Measurements from ENCODE around the gene CFAP58.
A peak's percentile ranks its signal among the peaks of the same experiment; 100 is the strongest.

Gene CFAP58

DNA sequence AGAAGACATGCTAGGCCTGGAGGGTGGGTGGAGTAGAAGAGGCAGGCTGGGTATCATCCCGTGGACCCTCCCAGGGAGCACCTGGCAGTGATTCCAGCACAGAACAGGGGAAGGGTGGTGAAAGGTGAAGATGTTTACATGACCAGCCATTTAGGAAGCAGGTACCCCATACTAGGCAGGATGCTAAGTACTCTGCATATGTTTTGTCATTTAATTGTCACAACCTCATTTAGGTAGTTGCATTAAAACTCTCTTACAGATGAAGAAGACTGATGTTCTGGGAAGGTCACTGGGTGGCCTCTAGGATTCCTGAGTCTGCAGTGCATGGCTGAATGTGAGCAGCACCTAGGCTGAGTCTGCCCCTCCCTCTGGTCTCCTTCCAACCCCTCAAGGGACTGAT is 30.5 kb upstream of the CFAP58 start:
- no peak for DNase-seq (ENCODE audit: low read depth)

GRCh38 chr10:104323760-104324201 is 29.9 kb upstream of the CFAP58 start:
- no peak for DNase-seq (ENCODE audit: low read depth)

- no peak for DNase-seq (ENCODE audit: low read depth)
Observed at GRCh38 chr10:104324221-104324686, 29.4 kb upstream of the CFAP58 start.

GRCh38 chr10:104324931-104325330 is 28.7 kb upstream of the CFAP58 start:
- no peak for DNase-seq (ENCODE audit: low read depth)

- no peak for DNase-seq (ENCODE audit: low read depth)
Observed at GRCh38 chr10:104325436-104326435, 27.9 kb upstream of the CFAP58 start.

- no peak for DNase-seq (ENCODE audit: low read depth)
Observed at GRCh38 chr10:104326991-104327610, 26.5 kb upstream of the CFAP58 start.

GRCh38 chr10:104327745-104328645 is 25.6 kb upstream of the CFAP58 start:
- DNase-seq (ENCODE audit: low read depth) = no peak

DNA sequence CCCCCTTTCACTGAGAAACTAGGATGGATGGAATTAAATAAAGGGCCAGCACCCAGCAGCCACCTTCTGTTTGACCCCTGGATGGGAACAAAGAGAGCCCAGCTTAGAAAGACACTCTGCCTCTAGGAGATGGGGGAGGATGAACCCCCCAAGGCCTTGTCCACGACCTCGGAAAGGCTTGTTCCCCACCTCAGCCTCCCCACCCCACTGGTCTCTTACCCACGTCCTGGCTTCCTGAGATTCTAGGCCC is 25.1 kb upstream of the CFAP58 start:
- no peak for DNase-seq (ENCODE audit: low read depth)

GRCh38 chr10:104328896-104329710 is 24.5 kb upstream of the CFAP58 start:
- DNase-seq (ENCODE audit: low read depth) = peak; percentile 86

GRCh38 chr10:104329735-104330134 is 23.9 kb upstream of the CFAP58 start:
- DNase-seq (ENCODE audit: low read depth) = peak; percentile 89

DNA sequence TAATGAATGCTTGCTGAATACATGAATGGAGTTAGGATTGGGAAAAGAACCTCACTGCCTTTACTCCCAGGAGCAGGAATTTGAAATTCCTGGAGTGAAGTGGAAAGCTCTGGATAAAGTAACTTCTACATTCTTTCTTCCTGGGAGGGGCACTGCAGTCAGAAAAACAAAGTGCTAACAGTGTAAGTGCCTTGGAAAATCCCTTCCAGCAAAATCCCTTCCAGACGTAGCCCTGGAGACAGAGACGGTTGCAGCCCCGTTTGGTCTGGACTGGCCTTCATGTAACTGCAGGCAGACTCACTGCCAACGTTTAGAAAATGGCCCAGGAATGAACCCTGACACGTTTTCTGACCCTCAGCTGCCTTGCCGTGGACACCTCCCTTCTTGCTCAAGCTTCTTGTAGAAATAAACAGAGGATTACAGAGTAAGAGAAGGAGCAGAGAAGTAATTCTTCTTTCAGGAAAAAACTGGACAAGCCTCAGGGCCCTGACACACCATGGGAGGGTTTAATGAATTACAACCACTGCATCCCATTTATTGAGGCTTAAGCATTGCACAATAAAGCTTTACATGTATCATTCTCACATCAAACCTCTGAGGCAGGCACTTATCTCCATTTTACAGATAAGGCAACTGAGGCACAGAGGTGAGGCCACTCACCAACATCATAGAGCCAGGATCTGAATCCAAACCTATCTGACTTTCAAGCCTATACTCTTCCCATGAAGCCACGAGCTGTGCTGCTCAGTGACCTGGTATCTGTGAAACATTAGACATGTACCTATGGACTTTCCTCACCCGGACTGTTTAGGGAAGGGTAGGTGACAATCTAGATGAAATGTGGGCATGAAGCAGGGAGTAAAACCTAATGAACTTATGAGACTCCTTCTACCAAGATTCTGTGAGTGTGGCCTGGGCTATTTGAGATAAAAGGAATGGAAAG is 23.2 kb upstream of the CFAP58 start:
- peak; percentile 91 for DNase-seq (ENCODE audit: low read depth)

DNA sequence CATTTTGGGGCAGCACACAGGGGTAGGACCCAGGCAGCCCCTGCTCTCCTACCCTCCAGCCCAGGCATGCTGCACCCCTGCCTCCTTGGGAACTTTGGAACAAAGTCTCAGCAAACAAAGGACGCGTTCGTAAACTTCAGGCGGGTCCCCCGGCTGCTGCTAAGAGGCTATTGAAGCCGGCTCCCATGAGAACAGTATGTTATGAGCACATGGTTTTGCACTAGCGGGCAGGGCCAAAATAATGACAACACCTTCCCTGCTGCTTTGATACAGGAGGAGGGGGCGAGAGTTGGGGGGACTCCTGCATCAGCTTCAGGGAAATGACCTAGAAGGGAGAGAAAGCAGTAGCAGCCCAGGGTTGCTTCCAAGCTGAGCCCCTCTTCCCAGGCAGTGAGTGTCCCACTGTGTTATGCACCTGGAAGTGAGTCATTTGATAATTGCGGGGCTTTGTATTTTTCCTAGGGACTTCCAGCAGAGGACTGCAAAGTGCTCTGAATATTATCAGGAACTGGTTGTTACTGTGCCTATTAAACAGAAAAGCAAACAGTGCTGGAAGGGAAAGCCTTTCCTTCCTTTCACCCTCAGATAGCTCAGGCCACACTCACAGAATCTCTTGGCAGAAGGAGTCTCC is 22.3 kb upstream of the CFAP58 start:
- DNase-seq (ENCODE audit: low read depth) = no peak

GRCh38 chr10:104332243-104333031 is 21.2 kb upstream of the CFAP58 start:
- no peak for DNase-seq (ENCODE audit: low read depth)

DNA sequence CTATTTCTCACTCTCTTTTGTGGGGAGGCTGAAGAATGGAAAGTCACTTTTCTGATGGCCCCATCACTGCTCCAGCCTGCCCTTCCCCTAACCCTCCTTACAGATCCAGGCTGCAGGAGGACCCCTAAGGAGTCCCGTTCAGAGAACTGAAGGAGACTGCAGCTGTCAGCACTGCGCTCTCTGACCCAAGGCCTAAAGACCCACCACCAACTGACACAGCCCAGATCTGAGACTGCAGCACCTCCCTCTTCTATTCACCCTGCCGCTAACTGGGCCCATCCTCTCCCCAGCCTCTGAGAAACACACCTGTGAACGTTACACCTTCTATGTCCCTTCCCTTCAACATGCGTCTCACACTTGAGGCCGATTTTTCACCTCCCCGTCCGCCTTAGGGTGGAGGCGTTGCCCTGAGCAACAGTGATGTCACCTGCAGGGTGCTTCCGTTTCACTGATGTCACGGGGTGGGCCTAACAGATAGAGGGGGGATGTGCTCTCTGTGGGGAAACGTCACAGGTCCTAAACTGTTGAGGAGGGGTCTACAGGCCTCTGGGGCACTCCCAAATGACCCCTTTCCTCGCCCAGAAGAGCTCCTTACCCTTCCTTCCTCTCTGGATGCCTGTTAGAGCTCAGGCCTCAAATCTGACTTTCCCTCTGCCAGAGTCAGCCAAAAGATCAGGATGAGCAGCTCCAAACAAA is 20.5 kb upstream of the CFAP58 start:
- no peak for DNase-seq (ENCODE audit: low read depth)

DNA sequence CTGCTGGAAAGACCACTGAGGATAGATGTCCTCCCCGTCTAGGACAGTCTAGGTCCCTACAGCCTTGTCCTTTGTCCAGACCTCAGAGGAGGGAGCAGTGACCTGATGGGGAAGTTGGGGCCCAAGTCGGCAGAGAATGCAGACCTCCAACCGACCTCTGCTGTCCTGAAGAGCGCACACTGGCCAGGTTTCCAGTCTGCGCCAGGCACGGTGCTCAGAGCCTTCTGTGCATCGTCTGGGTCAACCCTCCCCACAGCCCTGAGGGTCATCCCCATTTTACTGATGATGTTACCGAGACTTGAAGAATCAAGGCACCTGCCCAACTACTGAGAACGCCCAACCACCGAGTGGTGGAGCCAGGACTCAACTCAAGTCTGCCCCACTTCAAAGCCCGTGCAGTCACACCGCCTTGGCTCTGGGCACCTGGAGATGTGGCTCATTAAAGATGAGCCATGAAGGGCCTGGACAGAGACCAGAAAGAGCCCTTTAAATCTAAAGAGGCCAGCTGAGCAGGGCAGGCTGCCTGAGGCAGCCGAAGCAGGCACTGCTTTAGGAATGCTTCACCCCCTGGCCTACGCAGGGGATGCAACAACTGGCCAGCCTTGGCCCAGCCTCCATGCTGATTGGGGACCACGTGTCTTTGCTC is 19.8 kb upstream of the CFAP58 start:
- DNase-seq (ENCODE audit: low read depth) = no peak

DNA sequence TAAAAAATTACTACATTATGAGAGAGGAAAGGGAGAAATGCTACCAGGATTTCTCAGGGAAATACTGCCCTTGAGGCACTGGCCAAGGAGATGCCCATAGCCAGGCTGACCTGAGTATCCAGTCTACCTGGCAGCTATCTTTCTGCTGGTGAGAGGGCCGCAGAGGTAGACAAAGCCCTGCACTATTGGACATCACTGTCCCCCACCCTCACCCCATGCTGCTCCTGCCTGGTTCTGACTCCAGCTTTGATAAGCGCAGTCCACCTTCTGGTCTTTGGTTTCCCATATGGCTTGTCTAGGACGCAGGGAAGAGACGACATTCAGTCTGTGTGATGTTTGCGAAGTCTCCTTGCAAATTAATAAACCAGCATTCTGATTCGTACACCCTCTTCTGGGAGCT is 19.1 kb upstream of the CFAP58 start:
- DNase-seq (ENCODE audit: low read depth) = no peak

DNA sequence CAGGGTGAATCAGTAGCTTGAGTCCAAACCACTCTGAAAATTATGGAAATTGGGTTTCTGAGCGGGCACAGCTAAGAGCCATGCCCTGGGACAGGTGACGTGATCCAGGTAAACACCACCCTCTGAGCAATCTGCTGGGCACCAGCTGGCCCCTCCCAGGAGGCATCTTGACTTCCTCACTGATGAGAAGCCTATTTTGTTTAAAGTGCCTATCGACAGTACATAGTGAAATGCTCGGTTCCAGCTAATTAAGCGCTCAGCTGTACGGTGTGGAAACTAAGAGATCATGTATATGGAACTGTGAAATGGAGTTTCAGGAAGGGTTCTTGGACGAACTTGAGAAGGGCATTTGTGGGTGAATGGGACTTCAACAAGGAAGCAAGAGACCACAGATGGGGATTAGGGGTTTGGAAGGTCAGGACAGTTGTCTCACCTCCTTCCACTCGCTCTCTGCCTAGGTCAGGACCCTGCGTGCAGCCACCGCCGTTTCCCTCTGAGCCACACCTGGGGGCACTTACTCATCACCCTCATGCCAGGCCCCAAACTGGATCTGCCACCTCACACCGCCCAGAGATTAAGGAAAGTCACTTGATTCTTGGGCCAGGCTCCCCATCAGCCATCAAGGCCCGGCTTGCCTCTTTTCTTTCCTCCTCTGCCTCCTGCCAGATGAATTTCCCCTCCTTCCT is 18.5 kb upstream of the CFAP58 start:
- DNase-seq (ENCODE audit: low read depth) = no peak

Data from GM04503 (cell line).